ENCODE data around the gene SPEF1.

The SPEF1 gene

DNA sequence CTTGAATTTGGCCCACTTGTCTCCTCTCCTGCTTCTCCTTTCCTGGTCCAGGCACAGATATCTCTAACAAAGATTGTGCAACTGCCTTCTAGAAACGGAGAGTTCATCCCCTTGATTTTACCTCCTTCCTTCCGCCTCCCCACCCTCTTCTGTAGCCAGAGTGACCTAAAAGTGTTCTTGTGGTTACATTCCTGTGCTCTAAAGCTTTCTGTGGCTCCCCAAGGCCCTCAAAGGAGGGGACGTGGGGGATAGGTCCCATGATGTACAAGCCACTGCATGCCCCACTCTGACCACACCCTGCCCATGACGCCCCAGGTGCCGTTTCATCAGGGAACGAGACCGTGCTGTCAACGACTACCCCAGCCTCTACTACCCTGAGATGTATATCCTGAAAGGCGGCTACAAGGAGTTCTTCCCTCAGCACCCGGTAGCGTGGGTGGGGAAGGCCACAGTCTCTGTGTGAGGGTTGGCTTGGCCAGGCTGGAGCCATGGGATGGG, 23.1 kb upstream of the SPEF1 start:
- TF ChIP-seq, protein P1, sequence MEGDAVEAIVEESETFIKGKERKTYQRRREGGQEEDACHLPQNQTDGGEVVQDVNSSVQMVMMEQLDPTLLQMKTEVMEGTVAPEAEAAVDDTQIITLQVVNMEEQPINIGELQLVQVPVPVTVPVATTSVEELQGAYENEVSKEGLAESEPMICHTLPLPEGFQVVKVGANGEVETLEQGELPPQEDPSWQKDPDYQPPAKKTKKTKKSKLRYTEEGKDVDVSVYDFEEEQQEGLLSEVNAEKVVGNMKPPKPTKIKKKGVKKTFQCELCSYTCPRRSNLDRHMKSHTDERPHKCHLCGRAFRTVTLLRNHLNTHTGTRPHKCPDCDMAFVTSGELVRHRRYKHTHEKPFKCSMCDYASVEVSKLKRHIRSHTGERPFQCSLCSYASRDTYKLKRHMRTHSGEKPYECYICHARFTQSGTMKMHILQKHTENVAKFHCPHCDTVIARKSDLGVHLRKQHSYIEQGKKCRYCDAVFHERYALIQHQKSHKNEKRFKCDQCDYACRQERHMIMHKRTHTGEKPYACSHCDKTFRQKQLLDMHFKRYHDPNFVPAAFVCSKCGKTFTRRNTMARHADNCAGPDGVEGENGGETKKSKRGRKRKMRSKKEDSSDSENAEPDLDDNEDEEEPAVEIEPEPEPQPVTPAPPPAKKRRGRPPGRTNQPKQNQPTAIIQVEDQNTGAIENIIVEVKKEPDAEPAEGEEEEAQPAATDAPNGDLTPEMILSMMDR (IDR thresholded peaks at IDR 0.05; ENCODE audit: extremely low read depth, missing control alignments) = no peak
- no peak for DNase-seq (ENCODE audit: low spot score)

DNA sequence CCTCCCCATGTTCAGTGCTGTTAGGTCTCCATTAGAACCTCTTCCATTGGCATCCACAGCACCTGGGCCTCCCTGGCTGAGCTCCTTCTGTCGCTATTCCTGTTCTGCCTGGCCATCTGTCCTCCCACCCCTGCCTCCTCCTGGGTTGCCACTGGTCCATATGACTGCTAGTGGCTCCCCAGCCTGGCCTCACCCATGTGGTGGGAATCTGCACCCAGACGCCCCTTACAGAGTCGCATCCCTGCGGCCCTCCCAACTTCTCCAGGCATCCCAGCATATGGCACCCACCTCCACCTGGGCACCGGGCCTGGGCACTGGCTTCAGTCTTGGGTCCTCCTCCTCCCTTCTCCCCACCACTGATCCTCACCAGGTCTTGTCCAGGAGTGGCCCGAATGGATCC, 22.6 kb upstream of the SPEF1 start:
- no peak for DNase-seq (ENCODE audit: low spot score)
- TF ChIP-seq, protein P1 (IDR thresholded peaks at IDR 0.05; ENCODE audit: extremely low read depth, missing control alignments) = no peak

DNA sequence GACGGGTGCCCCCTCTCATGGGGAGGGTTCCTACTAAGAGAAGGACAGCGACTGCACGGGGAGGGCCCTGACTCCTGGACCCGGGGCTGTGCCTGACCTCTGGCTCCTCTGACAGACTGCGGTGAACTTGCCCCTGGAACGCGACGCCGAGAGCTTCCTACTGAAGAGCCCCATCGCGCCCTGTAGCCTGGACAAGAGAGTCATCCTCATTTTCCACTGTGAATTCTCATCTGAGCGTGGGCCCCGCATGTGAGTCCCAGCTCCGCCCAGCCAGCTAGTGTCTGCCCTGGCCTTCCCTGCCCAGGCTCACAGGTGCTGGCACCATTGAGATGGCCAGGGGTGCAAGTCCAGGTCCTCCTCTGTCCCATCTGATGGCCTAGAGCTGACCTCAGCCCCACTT, 22.0 kb upstream of the SPEF1 start:
- no peak for DNase-seq (ENCODE audit: low spot score)
- TF ChIP-seq, protein P1 (IDR thresholded peaks at IDR 0.05; ENCODE audit: extremely low read depth, missing control alignments) = no peak

DNA sequence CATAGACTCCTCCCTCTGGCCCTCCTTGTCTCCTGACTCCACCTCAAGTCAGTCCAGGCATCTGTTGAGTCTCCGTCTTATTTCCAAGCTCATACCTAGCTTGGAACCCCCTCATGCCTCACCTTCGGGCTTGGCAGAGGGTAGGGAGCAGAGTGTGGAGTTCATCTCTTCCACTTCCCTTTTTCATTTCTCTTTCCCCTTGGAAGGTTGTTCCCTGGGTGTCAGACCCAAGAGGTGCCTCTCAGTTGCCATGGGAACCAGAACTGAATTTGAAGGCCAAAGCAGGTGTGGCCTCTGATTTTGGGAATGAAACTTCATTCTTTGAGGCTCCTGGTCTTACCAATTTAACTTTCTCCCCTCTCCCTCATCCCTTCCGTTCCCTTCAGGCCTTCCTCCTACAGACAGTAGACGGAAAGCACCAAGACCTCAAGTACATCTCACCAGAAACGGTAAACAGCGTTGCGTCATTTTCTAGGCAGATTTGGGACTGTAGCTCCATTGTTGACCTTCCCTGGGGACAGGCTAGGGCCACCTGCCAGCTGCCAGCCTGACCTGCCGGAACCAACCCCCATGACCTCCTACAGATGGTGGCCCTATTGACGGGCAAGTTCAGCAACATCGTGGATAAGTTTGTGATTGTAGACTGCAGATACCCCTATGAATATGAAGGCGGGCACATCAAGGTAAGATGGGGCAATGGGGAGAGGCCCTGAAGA, 21.4 kb upstream of the SPEF1 start:
- TF ChIP-seq, protein P1 (IDR thresholded peaks at IDR 0.05; ENCODE audit: extremely low read depth, missing control alignments) = no peak
- DNase-seq (ENCODE audit: low spot score) = no peak

DNA sequence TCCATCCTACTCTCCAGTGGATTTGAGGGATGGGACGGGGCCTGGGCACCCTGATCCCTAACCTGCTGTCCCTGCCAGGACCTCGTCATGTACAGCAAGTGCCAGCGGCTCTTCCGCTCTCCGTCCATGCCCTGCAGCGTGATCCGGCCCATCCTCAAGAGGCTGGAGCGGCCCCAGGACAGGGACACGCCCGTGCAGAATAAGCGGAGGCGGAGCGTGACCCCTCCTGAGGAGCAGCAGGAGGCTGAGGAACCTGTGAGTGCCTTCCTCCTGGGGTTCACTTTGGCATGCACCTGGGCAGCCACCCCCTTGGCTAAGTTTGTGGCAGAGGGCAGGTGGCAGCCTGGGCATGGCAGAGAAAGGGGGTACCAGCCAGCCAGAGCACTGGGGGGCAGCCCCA, 20.6 kb upstream of the SPEF1 start:
- DNase-seq (ENCODE audit: low spot score) = no peak
- TF ChIP-seq, protein P1 (IDR thresholded peaks at IDR 0.05; ENCODE audit: extremely low read depth, missing control alignments) = no peak

DNA sequence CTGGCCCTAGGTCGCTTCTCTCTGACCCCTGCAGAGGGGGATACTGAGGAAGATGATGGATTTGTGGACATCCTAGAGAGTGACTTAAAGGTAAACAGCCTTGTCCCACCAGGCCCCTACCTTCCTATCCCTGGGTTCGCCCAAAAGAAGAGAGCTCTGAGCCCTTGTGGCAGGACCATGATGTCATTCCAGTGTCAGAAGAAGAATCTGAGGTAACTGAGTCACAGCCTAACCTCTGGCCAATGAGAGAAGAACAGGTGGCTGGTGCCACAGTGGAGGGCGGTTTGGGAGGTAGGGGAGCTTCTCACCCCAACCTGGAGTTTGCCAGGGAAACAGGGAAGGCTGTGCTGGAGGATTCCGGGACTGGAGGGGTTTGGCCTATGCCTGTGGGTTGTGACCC, 20.1 kb upstream of the SPEF1 start:
- TF ChIP-seq, protein P1 (IDR thresholded peaks at IDR 0.05; ENCODE audit: extremely low read depth, missing control alignments) = no peak
- no peak for DNase-seq (ENCODE audit: low spot score)

DNA sequence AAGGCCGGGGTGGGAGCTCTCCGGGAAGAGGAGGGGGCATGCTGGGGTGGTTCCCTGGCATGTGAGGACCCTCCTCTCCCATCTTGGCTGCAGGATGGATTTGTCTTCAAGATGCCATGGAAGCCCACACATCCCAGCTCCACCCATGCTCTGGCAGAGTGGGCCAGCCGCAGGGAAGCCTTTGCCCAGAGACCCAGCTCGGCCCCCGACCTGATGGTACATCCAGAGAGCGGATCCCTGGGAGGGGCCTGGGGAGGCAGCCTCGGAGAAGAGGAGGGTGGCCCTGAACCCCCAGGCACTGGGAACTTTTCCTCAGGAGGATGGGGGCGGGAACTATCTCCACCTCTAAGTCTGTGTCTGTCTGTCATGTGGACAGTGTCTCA, 19.6 kb upstream of the SPEF1 start:
- TF ChIP-seq, protein P1 (IDR thresholded peaks at IDR 0.05; ENCODE audit: extremely low read depth, missing control alignments) = no peak

More for the DNA sequence above, 19.6 kb upstream of the SPEF1 start:
- no peak for DNase-seq (ENCODE audit: low spot score)

Measured in GM20000 (cell line).